CD4-positive, alpha-beta T cell treated with Interleukin-4 for 1 hour (primary cell): ENCODE data around the gene BMPR2.
A peak's percentile ranks its signal among the peaks of the same experiment; 100 is the strongest.
"Not testable (repeated sequence)": the region's sequence is repeated elsewhere in the genome, so short reads cannot be mapped to it uniquely, and the experiment has no call there.

Source experiments
- DNase-seq, 2 donors: peaks; one replicate each; pipeline ENCODE4 v3.0.0-alpha.2; 2020 to 2022

Gene BMPR2

GRCh38 chr2:202542142-202542541 lies 166.0 kb downstream of the BMPR2 start:
- no peak for DNase-seq

- DNase-seq: no peak
Measured at GRCh38 chr2:202545523-202545922, 169.4 kb downstream of the BMPR2 start.

- DNase-seq: no peak
Measured at GRCh38 chr2:202545931-202546330, 169.8 kb downstream of the BMPR2 start.

GRCh38 chr2:202546499-202547141 lies 170.5 kb downstream of the BMPR2 start:
- not testable (repeated sequence) for DNase-seq

GRCh38 chr2:202548240-202548639 lies 172.1 kb downstream of the BMPR2 start:
- DNase-seq: no peak

GRCh38 chr2:202551000-202551399 lies 174.9 kb downstream of the BMPR2 start:
- DNase-seq: not testable (repeated sequence)

- DNase-seq: no peak
Measured at GRCh38 chr2:202555356-202555755, 179.2 kb downstream of the BMPR2 start.

- DNase-seq: no peak
Measured at GRCh38 chr2:202560200-202560599, 184.1 kb downstream of the BMPR2 start.

GRCh38 chr2:202564226-202564625 lies 188.1 kb downstream of the BMPR2 start:
- no peak for DNase-seq

GRCh38 chr2:202566286-202566685 lies 190.2 kb downstream of the BMPR2 start:
- DNase-seq: no peak

- DNase-seq: no peak
Measured at GRCh38 chr2:202574541-202574940, 198.4 kb downstream of the BMPR2 start.

GRCh38 chr2:202575194-202575593 lies 199.1 kb downstream of the BMPR2 start:
- DNase-seq: not testable (repeated sequence)

- no peak for DNase-seq
Measured at GRCh38 chr2:202577250-202578183, 201.4 kb downstream of the BMPR2 start.

- DNase-seq: not testable (repeated sequence)
Measured at GRCh38 chr2:202582846-202583245, 206.7 kb downstream of the BMPR2 start.

- DNase-seq: no peak
Measured at GRCh38 chr2:202583709-202584219, 207.6 kb downstream of the BMPR2 start.

GRCh38 chr2:202588647-202589581 lies 212.8 kb downstream of the BMPR2 start:
- DNase-seq: peak; percentile 80 to 81

GRCh38 chr2:202589582-202589949 lies 213.4 kb downstream of the BMPR2 start:
- no peak for DNase-seq

GRCh38 chr2:202592566-202592965 lies 216.4 kb downstream of the BMPR2 start:
- DNase-seq: no peak

GRCh38 chr2:202599105-202599504 lies 223.0 kb downstream of the BMPR2 start:
- no peak for DNase-seq

GRCh38 chr2:202599911-202600310 lies 223.8 kb downstream of the BMPR2 start:
- no peak for DNase-seq

GRCh38 chr2:202604699-202605098 lies 228.6 kb downstream of the BMPR2 start:
- DNase-seq: no peak

- no peak for DNase-seq
Measured at GRCh38 chr2:202605174-202605573, 229.0 kb downstream of the BMPR2 start.
